Effector memory CD8-positive, alpha-beta T cell (primary cell): ENCODE measurements around the gene FCGR3A.
"Not testable (repeated sequence)": the region's sequence is repeated elsewhere in the genome, so short reads cannot be mapped to it uniquely, and the experiment has no call there.

ENCODE experiments used
- ATAC-seq: fragments of 150-1000 bp; cut with Tn5 transposase; replicated peaks from 2 replicates; pipeline ENCODE4 v1.10.0; 2021; ENCODE audit warnings: mild to moderate bottlenecking, moderate library complexity
- DNase-seq, 3 experiments: peaks; one replicate each; pipeline ENCODE4 v3.0.0; 2021
- H3K27ac Mint-ChIP-seq, 2 donors: one replicate each; pipeline ENCODE4 v1.8.0; 2022; ENCODE audit warnings: mild to moderate bottlenecking in 2 of 2, mixed read lengths in 2 of 2, moderate library complexity in 2 of 2
- H3K27me3 Mint-ChIP-seq, 2 donors: one replicate each; pipeline ENCODE4 v1.8.0; 2022; ENCODE audit warnings: mixed read lengths in 2 of 2
- H3K36me3 Mint-ChIP-seq: one replicate; pipeline ENCODE4 v1.8.0; 2022; ENCODE audit warnings: mild to moderate bottlenecking, moderate library complexity, mixed read lengths; ENCODE audit not compliant: insufficient read depth
- H3K4me1 Mint-ChIP-seq, 2 donors: one replicate each; pipeline ENCODE4 v1.8.0; 2022; ENCODE audit warnings: low read depth in 2 of 2, mixed read lengths in 2 of 2
- H3K4me3 Mint-ChIP-seq, 2 donors: one replicate each; pipeline ENCODE4 v1.8.0; 2022; ENCODE audit warnings: mild to moderate bottlenecking in 2 of 2, mixed read lengths in 2 of 2, moderate library complexity in 2 of 2
- H3K9me3 Mint-ChIP-seq, 2 donors: one replicate each; pipeline ENCODE4 v1.8.0; 2022; ENCODE audit warnings: mixed read lengths in 2 of 2

FCGR3A gene

DNA sequence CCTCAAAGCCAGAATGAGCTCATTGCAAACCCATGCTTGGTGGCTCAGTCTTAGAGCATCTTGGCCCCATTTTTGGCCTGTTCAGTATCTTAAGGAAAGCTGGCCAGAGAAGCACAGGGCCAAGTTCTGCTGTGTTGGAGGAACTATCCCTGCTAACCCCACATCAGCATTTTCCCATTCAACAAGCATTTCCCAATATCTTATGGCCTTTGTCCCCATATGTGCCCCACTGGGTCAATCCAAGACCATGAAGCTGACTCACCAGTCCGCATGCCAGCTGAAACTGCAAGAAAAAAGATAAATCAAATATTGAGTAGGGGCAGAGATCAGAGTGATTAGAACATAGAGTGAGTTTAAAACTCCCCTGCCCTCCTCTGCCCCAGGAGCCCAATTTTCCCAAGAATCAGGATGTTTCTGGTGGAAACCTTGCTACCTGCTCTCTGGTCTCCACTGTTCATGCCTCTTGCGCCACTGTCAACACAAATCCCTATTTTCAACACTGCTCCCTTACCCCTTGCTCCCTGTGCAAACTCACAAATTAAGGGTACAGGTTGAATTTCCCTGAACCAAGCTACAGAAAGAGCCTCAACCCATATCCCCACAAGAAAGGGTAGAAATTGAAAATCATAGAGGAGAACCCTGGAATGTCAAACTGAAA lies 740 bp downstream of the FCGR3A start:
- Mint-ChIP-seq H3K27ac (peak overlapping the region; percentile 81 to 88), H3K4me1 (peaks cover 22 to 43% of the 10 kb centered on the region in 2 donors), H3K4me3 (peak overlapping the region; percentile 66 to 76)
- not testable (repeated sequence) for H3K36me3 Mint-ChIP-seq, ATAC-seq, H3K9me3 Mint-ChIP-seq, DNase-seq, H3K27me3 Mint-ChIP-seq

DNA sequence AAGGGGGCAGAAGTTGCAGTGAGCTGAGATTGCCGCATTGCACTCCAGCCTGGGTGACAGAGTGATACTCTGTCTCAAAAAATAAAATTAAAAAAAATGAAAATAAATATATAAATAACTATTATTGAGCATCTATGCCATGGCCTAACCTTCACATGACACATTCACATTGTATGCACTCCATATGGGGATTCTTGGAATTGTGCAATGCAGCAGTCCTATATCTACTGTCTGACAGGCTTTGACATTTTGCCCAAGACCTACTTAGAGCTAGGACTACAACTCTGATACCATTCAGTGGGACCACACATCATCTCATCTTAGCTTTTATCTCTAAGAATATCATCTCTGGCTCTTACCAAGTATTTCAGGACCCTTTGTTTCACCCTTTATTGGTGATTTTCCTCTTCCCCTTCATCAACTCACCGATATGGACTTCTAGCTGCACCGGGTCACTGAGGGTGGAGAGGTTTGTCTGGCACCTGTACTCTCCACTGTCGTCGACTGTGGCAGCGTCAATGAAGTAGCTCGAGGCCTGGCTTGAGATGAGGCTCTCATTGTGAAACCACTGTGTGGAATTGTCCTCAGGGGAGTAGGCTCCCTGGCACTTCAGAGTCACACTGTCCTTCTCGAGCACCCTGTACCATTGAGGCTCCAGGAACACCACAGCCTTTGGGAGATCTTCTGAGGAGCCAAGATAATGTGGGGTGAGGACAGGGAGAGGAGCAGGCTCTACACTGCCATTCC lies 1.4 kb downstream of the FCGR3A start:
- peak overlapping the region in 1 of 2 donors; percentile 46 for H3K27ac Mint-ChIP-seq

DNA sequence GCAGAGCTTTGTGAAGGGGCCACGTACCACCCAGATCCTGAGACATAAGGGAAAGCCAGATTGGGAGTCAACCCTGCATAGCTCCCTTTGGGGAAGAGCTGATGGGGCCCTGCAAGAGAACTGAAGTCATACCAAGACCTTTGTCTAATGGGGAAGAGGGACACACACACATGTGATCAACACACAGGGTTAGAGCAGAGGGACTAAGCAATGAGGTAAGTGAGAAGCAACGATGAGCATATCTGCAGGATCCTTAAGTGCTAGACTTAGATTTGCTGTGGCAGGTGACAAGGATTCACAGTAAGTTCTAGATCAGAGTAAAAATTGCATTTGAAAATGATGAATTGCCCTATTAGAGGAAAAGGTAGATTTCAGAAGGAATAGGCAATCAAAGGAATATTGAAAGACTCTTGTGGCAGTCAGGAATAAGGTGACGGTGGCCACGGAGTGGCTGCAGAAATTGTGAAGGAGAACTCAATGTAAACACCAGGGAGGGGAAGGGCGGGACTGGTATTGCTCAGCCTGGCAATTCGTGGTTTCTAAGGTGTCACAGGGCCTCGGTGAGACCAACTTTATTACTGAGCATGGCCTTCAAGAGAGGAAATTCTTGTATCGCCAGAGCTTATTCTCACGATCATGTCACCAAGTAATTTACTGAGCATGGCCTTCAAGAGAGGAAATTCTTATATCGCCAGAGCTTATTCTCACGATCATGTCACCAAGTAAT lies 4.5 kb downstream of the FCGR3A start:
- Mint-ChIP-seq H3K27ac (peak overlapping the region; percentile 86), H3K4me1 (peaks cover 45 to 68% of the 10 kb centered on the region in 2 donors), H3K36me3 (peaks cover 29% of the 10 kb centered on the region), H3K4me3 (peak overlapping the region; percentile 62 to 65)
- peak; percentile 48 for ATAC-seq
- DNase-seq, result peak in 1 of 3 experiments; percentile 32
- not testable (repeated sequence) for H3K9me3 Mint-ChIP-seq, H3K27me3 Mint-ChIP-seq

More for the DNA sequence above, 1.4 kb downstream of the FCGR3A start:
- H3K36me3 Mint-ChIP-seq, DNase-seq, ATAC-seq, H3K27me3 Mint-ChIP-seq, H3K9me3 Mint-ChIP-seq: not testable (repeated sequence)
- Mint-ChIP-seq H3K4me3 (peak overlapping the region; percentile 65 to 66), H3K4me1 (peaks cover 24 to 50% of the 10 kb centered on the region in 2 donors)

DNA sequence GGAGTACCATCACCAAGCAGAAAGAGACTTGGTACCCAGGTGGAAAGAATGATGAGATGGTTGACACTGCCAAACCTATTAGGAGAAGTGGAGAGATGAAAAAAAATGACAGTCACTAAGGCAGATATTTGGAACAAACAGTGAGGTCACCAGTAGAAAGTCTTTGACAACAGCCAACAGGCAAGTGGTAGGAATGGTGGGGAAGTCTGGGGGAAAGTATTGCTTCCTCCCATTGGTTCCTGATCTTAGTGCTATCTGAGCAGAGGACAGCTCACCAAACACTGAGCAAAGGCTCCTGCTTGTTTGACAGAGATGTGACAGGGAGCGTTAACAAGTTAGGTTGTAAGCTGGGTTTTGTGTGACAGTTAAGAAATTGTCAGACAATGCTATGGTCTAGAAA lies 6.5 kb downstream of the FCGR3A start:
- not testable (repeated sequence) for H3K9me3 Mint-ChIP-seq, ATAC-seq, H3K27me3 Mint-ChIP-seq, DNase-seq
- peak overlapping the region; percentile 17 to 75 for H3K4me3 Mint-ChIP-seq
- peak overlapping the region; percentile 58 to 91 for H3K27ac Mint-ChIP-seq
- H3K36me3 Mint-ChIP-seq, result peaks cover 37% of the 10 kb centered on the region
- peaks cover 51 to 65% of the 10 kb centered on the region in 2 donors for H3K4me1 Mint-ChIP-seq

DNA sequence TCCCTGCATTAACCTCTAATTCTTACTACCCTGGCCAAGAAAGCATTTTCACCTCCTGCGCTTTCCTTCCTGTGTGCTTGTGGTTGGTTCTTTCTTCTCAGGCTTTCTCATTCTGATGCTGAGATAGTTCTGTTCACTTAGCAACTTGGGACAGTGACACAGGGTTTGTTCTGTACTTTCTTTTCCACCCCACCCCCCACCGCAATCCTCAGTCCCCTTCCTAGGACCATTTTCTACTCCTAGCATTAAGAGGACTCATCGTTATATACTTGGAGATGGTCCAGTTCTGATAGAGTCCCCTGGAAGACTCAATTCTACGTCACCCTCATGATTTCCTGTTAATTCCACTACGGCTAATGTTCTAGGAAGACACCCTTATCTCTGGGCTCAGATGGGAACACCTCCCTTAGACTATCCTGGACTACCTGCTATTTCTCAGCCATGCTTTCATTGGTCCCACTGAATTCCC lies 7.5 kb downstream of the FCGR3A start:
- H3K27me3 Mint-ChIP-seq, H3K9me3 Mint-ChIP-seq: not testable (repeated sequence)
- peak overlapping the region; percentile 40 to 75 for H3K4me3 Mint-ChIP-seq
- peak overlapping the region; percentile 91 to 100 for H3K27ac Mint-ChIP-seq
- peaks cover 47 to 66% of the 10 kb centered on the region in 2 donors for H3K4me1 Mint-ChIP-seq
- peaks cover 37% of the 10 kb centered on the region for H3K36me3 Mint-ChIP-seq
- peak; percentile 56 to 70 (median 61) for DNase-seq
- peak; percentile 72 for ATAC-seq

DNA sequence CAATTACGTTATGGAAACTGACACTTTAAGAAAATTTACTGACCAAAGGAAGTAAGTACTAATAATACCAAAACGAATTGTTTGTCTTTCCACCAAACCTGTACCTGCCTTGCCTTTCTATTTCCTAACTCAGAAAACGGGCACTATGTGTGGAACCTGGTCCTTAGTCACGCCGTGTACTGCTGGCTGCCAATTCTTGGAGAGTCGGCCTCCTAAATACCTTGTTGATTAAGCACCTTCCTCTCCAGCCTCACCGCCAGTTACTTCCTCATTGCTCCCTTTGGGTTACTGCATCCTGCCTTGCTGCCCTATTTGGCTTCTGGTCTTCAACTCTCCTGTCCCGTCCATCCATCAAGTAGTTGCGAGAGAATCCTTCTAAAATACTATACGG lies 9.1 kb downstream of the FCGR3A start:
- Mint-ChIP-seq H3K4me1 (peaks cover 41 to 53% of the 10 kb centered on the region in 2 donors), H3K36me3 (peaks cover 37% of the 10 kb centered on the region), H3K27ac (peak overlapping the region; percentile 99 to 100), H3K4me3 (peak overlapping the region; percentile 88 to 89)
- not testable (repeated sequence) for H3K9me3 Mint-ChIP-seq, DNase-seq, ATAC-seq, H3K27me3 Mint-ChIP-seq

DNA sequence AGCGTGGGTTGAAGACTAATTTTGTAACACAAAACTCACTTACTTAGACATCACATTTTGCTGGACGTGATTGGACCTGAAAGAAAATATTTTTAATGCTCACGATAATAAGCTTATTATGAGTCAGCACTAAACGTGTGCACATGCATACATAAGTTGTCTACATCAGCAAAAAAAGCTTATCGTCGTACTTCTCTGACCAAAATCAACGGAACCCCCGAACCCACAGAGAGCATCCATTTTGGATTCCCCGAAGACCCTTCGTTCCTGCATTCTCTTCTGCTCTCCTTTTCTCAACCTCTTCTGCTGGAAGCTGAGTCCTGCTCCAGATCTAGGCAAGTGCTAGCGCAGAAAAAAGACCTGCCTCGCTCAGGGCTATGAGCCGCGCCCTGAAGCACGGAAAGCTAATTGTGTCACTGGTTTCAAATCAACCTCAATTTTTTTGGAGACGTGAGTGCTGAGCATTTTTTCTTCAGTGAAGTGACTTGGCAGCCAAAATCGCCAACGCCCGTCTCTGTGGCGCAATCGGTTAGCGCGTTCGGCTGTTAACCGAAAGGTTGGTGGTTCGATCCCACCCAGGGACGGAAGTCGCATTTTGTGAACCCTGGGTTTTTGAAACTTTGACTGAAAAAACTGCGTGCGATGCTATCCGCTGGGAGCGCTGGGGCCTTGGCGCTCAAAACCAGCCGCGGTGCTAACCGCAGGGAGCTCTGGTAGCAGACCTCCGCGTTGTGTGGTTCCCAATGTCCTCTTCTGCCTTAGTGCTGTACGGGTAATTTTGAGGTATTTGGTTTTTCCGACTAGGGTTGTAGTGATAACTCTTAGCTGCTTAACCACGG lies 9.7 kb downstream of the FCGR3A start:
- H3K4me1 Mint-ChIP-seq, result peaks cover 37 to 49% of the 10 kb centered on the region in 2 donors
- peak overlapping the region; percentile 88 to 89 for H3K4me3 Mint-ChIP-seq
- DNase-seq (peak; percentile 90 to 95 (median 91)), ATAC-seq (peak; percentile 57)
- peaks cover 35% of the 10 kb centered on the region for H3K36me3 Mint-ChIP-seq
- peak overlapping the region; percentile 99 to 100 for H3K27ac Mint-ChIP-seq
- not testable (repeated sequence) for H3K27me3 Mint-ChIP-seq, H3K9me3 Mint-ChIP-seq

DNA sequence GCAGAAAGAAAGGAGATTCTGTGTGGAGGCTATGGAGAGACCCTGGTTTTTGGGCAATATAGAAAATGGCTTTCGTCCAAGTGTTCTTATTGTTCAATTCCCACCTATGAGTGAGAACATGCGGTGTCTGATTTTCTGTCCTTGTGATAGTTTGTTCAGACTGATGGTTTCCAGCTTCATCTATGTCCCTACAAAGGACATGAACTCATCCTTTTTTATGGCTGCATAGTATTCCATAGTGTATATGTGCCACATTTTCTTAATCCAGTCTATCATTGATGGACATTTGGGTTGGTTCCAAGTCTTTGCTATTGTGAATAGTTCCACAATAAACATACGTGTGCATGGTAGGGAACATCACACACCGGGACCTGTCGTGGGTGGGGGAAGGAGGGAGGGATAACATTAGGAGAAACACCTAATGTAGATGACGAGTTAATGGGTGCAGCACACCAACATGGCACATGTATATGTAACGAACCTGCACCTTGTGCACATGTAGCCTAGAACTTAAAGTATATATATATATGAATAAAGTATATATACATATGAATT lies 10.6 kb downstream of the FCGR3A start:
- not testable (repeated sequence) for H3K9me3 Mint-ChIP-seq, H3K27me3 Mint-ChIP-seq, ATAC-seq, DNase-seq
- peaks cover 33 to 45% of the 10 kb centered on the region in 2 donors for H3K4me1 Mint-ChIP-seq
- H3K4me3 Mint-ChIP-seq, result peak overlapping the region; percentile 88 to 89
- peak overlapping the region in 1 of 2 donors; percentile 99 for H3K27ac Mint-ChIP-seq
- H3K36me3 Mint-ChIP-seq, result peaks cover 31% of the 10 kb centered on the region

DNA sequence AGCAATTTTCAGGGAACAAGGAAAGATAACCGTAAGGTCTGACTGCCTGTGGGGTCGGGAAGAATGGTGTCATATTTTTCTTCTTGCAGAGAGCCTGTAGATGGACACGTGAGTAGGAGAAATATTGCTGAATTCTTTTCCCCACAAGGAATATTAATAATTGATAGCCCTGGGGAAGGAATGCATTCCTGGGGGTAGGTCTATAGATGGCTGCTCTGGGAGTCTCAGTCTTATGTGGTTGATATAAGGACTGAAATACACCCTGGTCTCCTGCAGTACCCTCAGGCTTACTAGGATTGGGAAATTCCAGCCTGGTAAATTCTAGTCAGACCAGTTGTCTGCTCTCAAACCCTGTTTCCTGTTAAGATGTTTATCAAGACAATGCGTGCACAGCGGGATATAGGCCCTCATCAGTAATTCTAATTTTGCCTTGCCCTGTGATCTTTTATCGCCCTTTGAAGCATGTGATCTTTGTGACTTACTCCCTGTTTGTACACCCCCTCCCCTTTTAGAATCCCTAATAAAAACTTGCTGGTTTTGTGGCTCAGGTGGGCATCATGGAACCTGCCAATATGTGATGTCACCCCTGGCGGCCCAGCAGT lies 12.4 kb downstream of the FCGR3A start:
- DNase-seq, H3K9me3 Mint-ChIP-seq, H3K4me3 Mint-ChIP-seq, ATAC-seq, H3K27me3 Mint-ChIP-seq: not testable (repeated sequence)
- H3K36me3 Mint-ChIP-seq, result peaks cover 33% of the 10 kb centered on the region
- H3K4me1 Mint-ChIP-seq, result peaks cover 21 to 28% of the 10 kb centered on the region in 2 donors
- H3K27ac Mint-ChIP-seq, result peak overlapping the region; percentile 59 to 74

DNA sequence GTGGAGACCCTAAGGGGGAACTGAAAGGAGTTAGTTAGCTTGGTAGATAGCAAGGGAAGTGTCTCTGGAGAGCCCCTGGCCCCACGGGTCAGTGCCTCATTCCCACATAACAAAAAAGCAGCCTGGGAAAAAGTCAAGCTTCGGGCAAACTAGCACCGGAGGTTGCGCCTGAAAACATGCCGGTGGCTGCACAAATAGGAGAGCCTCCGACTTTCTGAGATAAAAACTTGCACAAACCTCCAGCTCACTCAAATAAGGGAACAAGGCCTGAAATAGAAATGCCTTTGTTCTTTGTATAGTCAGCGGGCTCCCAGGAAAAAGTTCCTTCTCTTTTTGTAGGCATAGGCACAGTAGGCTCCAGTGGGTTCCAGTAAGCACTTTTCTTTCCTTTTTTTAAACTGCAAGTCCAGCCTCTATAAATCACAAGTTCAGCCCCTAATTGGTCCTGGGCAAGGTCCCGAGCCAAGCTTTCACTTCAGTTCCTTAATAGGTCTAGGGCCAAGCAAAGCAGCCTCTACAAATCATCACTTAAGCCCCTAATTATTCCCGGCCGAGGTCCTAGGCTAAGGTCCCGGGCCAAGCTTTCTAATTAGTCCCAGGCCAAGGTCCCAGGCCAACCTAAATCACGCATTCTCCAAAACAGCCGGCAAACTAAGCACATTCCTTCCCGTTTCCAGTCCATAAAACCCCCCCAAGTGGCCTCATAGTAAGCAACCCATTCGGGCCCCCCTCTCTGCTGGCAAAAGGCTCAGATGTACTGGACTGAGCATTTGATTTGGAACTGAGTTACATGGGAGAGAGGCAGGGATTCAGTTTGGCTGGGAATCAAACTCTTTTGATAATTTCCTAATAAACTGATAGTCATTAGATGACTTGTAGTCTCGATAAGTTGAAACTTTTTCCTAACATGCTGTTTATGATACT lies 16.7 kb downstream of the FCGR3A start:
- DNase-seq, ATAC-seq, H3K27me3 Mint-ChIP-seq, H3K9me3 Mint-ChIP-seq: not testable (repeated sequence)
- Mint-ChIP-seq H3K4me3 (peak overlapping the region; percentile 29 to 52), H3K4me1 (peaks cover 11 to 22% of the 10 kb centered on the region in 2 donors), H3K36me3 (peaks cover 31% of the 10 kb centered on the region), H3K27ac (peak overlapping the region; percentile 74 to 86)

DNA sequence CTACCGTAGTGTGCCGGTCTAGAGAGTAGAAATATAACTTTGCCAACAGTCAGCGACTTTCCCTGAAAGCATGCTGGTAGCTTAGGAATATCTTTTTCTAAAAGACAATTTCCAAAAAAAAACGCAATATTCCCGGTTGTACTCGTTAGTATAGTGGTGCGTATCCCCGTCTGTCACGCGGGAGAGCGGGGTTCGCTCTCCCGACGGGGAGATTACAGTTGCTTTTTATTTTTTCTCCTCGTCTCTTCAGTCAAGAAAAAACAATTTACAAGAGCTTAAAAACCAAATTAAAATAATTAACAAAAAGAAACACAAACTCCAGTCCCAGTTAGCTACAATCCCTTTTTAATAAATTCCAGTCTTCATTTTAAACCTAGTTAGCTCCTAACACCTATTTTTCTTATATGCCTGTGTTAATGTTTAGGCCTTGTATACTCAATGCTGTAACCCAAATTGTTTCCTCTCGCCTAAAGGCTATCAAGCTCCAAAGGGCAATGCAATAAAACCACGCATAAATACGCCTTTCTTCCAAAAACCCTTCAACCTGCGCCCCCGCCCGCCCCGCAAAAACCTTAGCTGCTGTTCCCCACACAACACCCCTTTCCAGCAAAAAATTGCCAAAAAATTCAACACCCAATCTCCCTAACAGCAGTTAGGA lies 17.5 kb downstream of the FCGR3A start:
- Mint-ChIP-seq H3K9me3 (no peaks in the 10 kb centered on the region), H3K27ac (peak overlapping the region; percentile 74 to 86), H3K27me3 (peaks cover 0 to 7% of the 10 kb centered on the region in 2 donors), H3K36me3 (peaks cover 31% of the 10 kb centered on the region), H3K4me1 (peaks cover 11 to 16% of the 10 kb centered on the region in 2 donors), H3K4me3 (peak overlapping the region; percentile 29 to 52)
- no peak for ATAC-seq
- no peak for DNase-seq
